GM12878 (cell line): ENCODE measurements around the gene PCDHGA1. TPM values are rescaled to one million over a fixed set of nuclear protein-coding genes. Genes with fewer than 3 reads are reported as not detected.

Experiments used
- ATAC-seq: fragments of 200-7000 bp; cut with Tn5 transposase; 3 replicates; pipeline ENCODE4 v1.9.1; 2020; ENCODE audit warnings: mild to moderate bottlenecking, moderate library complexity
- BruUV-seq: library from RNA; stranded (reverse); fragments of 400-500 nt; replicated peaks from 2 replicates; lab custom pipeline; 2021; lab: Mats Ljungman, UMichigan
- CTCF ChIA-PET: fragments of 300-600 bp; sonication (Branson Sonifier 250); formaldehyde crosslinking; extraction: SDS; loops from one replicate; lab custom pipeline; 2021; ENCODE audit warnings: inconsistent platforms; lab: Yijun Ruan, JAX
- POLR2A ChIA-PET: fragments of 350-600 bp; formaldehyde crosslinking; extraction: SDS; loops from one replicate; lab custom pipeline; 2021; ENCODE audit warnings: inconsistent platforms; lab: Charles Lee
- RAD21 ChIA-PET: fragments of 300-600 bp; sonication (Branson Sonifier 250); formaldehyde crosslinking; loops from one replicate; lab custom pipeline; 2023; ENCODE audit warnings: antibody characterized with exemption; ENCODE audit not compliant: unreplicated experiment; lab: Charles Lee
- SMC1A ChIA-PET: fragments of 300-600 bp; sonication (Branson Sonifier 250); formaldehyde crosslinking; loops from one replicate; lab custom pipeline; 2023; ENCODE audit not compliant: unreplicated experiment, uncharacterized antibody; lab: Charles Lee
- DNase-seq: peaks from one replicate; pipeline ENCODE4 v3.0.0-alpha.2; 2011; ENCODE audit warnings: low read depth, low spot score
- FAIRE-seq: peaks from 3 replicates; lab custom pipeline; 2011; peaks lifted over from hg19 to GRCh38; lab: Jason Lieb, UNC
- H2AFZ ChIP-seq: 2 replicates; pipeline ENCODE4 v1.6.0; 2011; ENCODE audit warnings: low read depth, low read length, control low read depth; ENCODE audit not compliant: control insufficient read depth
- H3K27ac ChIP-seq: 2 replicates; pipeline ENCODE4 v1.5.1; 2011; ENCODE audit warnings: control low read depth; ENCODE audit not compliant: control insufficient read depth, insufficient read depth
- H3K27me3 ChIP-seq, 2 experiments: replicated peaks in 1 of 2; 2 replicates each; pipeline versions ENCODE4 v1.6.0 to v1.6.1; 2011; ENCODE audit warnings: low read length in 1 of 2; ENCODE audit not compliant: control insufficient read depth in 2 of 2, insufficient read depth in 2 of 2
- H3K36me3 ChIP-seq, 2 experiments: 2 replicates each; pipeline ENCODE4 v1.5.1; 2011; ENCODE audit warnings: low read length in 1 of 2; ENCODE audit not compliant: control insufficient read depth in 2 of 2, insufficient read depth in 2 of 2
- H3K4me1 ChIP-seq: 2 replicates; pipeline ENCODE4 v1.6.1; 2011; ENCODE audit warnings: mild to moderate bottlenecking, low read length, moderate library complexity, mixed read lengths; ENCODE audit not compliant: control insufficient read depth, insufficient read depth
- H3K4me2 ChIP-seq: 2 replicates; pipeline ENCODE4 v1.6.0; 2011; ENCODE audit warnings: control low read depth; ENCODE audit not compliant: control insufficient read depth, insufficient read depth
- H3K4me3 ChIP-seq: fragments of 200-600 bp; sonication (generic); 2 replicates; pipeline ENCODE4 v1.5.1; 2016
- H3K79me2 ChIP-seq: 2 replicates; pipeline ENCODE4 v1.6.0; 2011; ENCODE audit warnings: low read length; ENCODE audit not compliant: control insufficient read depth, insufficient read depth
- H3K9ac ChIP-seq: 2 replicates; pipeline ENCODE4 v1.8.0; 2011; ENCODE audit warnings: low read length, control low read depth, mixed read lengths; ENCODE audit not compliant: control insufficient read depth, insufficient read depth
- H3K9me3 ChIP-seq: replicated peaks from 3 replicates; pipeline ENCODE4 v1.5.1; 2011; ENCODE audit warnings: mild to moderate bottlenecking, low read length; ENCODE audit not compliant: control insufficient read depth, insufficient read depth
- H4K20me1 ChIP-seq: 2 replicates; pipeline ENCODE4 v1.6.0; 2011; ENCODE audit not compliant: control insufficient read depth, insufficient read depth
- EGR1 ChIP-seq, 2 experiments: IDR thresholded peaks; 1 replicate in 1 of 2; 2 replicates in 1 of 2; pipeline ENCODE4 v1.6.1; 2011 to 2012; ENCODE audit warnings: low read depth in 2 of 2, low read length in 2 of 2, borderline replicate concordance in 1 of 2, mild to moderate bottlenecking in 1 of 2, moderate library complexity in 1 of 2
- FOXK2 ChIP-seq: fragments of 450-650 bp; IDR thresholded peaks from 2 replicates; pipeline ENCODE4 v1.6.1; 2017; ENCODE audit warnings: mild to moderate bottlenecking, moderate library complexity
- LARP7 ChIP-seq: fragments of 450-650 bp; IDR thresholded peaks from 2 replicates; pipeline ENCODE4 v1.6.1; 2017; ENCODE audit warnings: mild to moderate bottlenecking
- NBN ChIP-seq: fragments of 450-650 bp; IDR thresholded peaks from 2 replicates; pipeline ENCODE4 v1.6.1; 2016
- POLR2A ChIP-seq: IDR thresholded peaks from 2 replicates; pipeline ENCODE4 v1.6.1; 2011; ENCODE audit warnings: low read depth, mild to moderate bottlenecking, low read length
- TBL1XR1 ChIP-seq: IDR thresholded peaks from 2 replicates; pipeline ENCODE4 v1.6.1; 2012; ENCODE audit warnings: low read depth, low read length, improper control_type of control experiment
- WGBS: methylation state at CpG from one replicate; pipeline ENCODE4 v1.1.6; 2016; ENCODE audit warnings: low lambda C conversion rate; ENCODE audit not compliant: insufficient replicate concordance, insufficient coverage; ENCODE audit errors: missing lambda C conversion rate; 5-methylcytosine and 5-hydroxymethylcytosine counted together
- in situ Hi-C: fragments of 300-500 bp; cut with MboI; formaldehyde crosslinking; loops from 9 replicates; pipeline ENCODE4 v1.14.3; 2018; ENCODE audit warnings: mixed read lengths
- intact Hi-C: fragments of 100-400 bp; cut with micrococcal nuclease; formaldehyde crosslinking; loops from one replicate; pipeline ENCODE4 v1.14.2; 2022; ENCODE audit not compliant: unreplicated experiment
- polyA plus RNA-seq, 11 experiments: library from polyadenylated mRNA; depleted of rRNA in 4 of 11; unstranded in 6 of 11; stranded (reverse) in 5 of 11; fragments of >200 nt; fragmentation: Nextera tagmentation in 4 of 11; fragmentation: Illumina TruSeq in 1 of 11; extraction: Ambion mirVana in 4 of 11; extraction: Trizol in 1 of 11; gene quantifications; 1 replicate in 1 of 11; 2 replicates in 10 of 11; pipeline versions ENCODE4 v1.2.1 to v1.2.3, GENCODE V29; 2011 to 2016; ENCODE audit warnings: inconsistent platforms in 2 of 11, missing spikeins in 2 of 11, low read depth in 1 of 11
- total RNA-seq, 4 experiments: library from RNA; depleted of rRNA in 3 of 4; stranded (reverse); fragments of >200 nt in 3 of 4; fragmentation: Illumina TruSeq in 1 of 4; extraction: Trizol in 1 of 4; gene quantifications; 2 replicates each; pipeline versions ENCODE4 v1.2.1 to v1.2.3, GENCODE V29; 2013 to 2021
- TF ChIP-seq, protein P1 (sequence below): IDR thresholded peaks from 2 replicates; pipeline ENCODE4 v1.6.1; 2012; ENCODE audit warnings: improper control_type of control experiment, low read depth, low read length; ENCODE audit not compliant: insufficient replicate concordance
- TF ChIP-seq, protein P2 (sequence below): IDR thresholded peaks from 2 replicates; pipeline ENCODE4 v1.6.1; 2012; ENCODE audit warnings: low read depth, low read length, improper control_type of control experiment

PCDHGA1 gene
- total and polyA plus RNA-seq, 10 of the 15 experiments (the other 5 are each of a cell fraction or from before 2014, with no cell fraction given): 0.02 to 0.51 (median 0.19) TPM; not detected in 3

DNA sequence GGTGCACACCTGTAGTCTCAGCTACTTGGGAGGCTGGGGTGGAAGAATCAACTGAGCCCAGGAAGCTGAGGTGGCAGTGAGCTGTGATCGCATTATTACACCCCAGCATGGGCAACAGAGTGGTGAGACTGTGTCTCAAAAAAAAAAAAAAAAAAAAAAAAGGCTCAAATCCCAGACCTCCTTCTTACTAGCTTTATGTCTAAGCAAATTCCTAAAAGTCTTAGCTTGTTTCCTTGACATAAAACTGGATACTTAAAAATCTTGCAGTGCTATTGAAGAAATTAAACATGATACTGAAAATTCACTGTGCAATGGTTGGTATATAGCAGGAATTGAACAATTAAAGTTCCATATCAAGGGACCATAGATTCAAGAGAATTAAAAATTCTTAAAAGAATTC lies 203.6 kb downstream of the PCDHGA1 start:
- Histone ChIP-seq H3K4me1 (peaks cover 24% of the 10 kb centered on the region), H3K9ac (no peak overlapping the region), H4K20me1 (no peaks in the 10 kb centered on the region), H2AFZ (no peak overlapping the region), H3K36me3 (peaks cover 4 to 24% of the 10 kb centered on the region in 2 experiments), H3K79me2 (no peaks in the 10 kb centered on the region), H3K4me2 (no peak overlapping the region), H3K9me3 (no peaks in the 10 kb centered on the region), H3K27ac (no peak overlapping the region), H3K27me3 (no peaks in the 10 kb centered on the region), H3K4me3 (no peak overlapping the region)
- RAD21 ChIA-PET: interaction anchor here (1.0 to 1.5 kb wide), 3 partner anchors 23 to 58 kb away, joined by 3 to 8 read pairs (median 7); partner anchors contain the start of gene PCDHGC3
- in situ Hi-C loops: no loop called here
- CTCF ChIA-PET: interaction anchor here (1.0 to 3.0 kb wide), 9 partner anchors 10 to 164 kb away, joined by 3 to 9 read pairs (median 5); partner anchors contain the start of genes PCDHGA12, PCDHGB3 and PCDHGC3
- SMC1A ChIA-PET: interaction anchor here (0.9 to 1.6 kb wide), 4 partner anchors 12 to 113 kb away, joined by 3 to 7 read pairs (median 4); partner anchors contain the start of gene PCDHGA11
- FAIRE-seq (no peak), ATAC-seq (no peak), DNase-seq (no peak)
- WGBS: no CpG with 5 or more reads among the region's 1 CpG
- POLR2A ChIA-PET: interaction anchor here (0.6 to 1.2 kb wide), 3 partner anchors 12 to 45 kb away, joined by 3 to 5 read pairs (median 5); partner anchors contain the start of gene PCDHGC5
- intact Hi-C loops: no loop called here
- TF ChIP-seq FOXK2 (no peak), LARP7 (no peak), NBN (no peak), POLR2A (no peak), EGR1 (IDR thresholded peaks at IDR 0.05; ENCODE audit: borderline replicate concordance in 1 of 2, low read depth in 2 of 2, low read length in 2 of 2) (no peak), TBL1XR1 (no peak)
- TF ChIP-seq, protein P1, sequence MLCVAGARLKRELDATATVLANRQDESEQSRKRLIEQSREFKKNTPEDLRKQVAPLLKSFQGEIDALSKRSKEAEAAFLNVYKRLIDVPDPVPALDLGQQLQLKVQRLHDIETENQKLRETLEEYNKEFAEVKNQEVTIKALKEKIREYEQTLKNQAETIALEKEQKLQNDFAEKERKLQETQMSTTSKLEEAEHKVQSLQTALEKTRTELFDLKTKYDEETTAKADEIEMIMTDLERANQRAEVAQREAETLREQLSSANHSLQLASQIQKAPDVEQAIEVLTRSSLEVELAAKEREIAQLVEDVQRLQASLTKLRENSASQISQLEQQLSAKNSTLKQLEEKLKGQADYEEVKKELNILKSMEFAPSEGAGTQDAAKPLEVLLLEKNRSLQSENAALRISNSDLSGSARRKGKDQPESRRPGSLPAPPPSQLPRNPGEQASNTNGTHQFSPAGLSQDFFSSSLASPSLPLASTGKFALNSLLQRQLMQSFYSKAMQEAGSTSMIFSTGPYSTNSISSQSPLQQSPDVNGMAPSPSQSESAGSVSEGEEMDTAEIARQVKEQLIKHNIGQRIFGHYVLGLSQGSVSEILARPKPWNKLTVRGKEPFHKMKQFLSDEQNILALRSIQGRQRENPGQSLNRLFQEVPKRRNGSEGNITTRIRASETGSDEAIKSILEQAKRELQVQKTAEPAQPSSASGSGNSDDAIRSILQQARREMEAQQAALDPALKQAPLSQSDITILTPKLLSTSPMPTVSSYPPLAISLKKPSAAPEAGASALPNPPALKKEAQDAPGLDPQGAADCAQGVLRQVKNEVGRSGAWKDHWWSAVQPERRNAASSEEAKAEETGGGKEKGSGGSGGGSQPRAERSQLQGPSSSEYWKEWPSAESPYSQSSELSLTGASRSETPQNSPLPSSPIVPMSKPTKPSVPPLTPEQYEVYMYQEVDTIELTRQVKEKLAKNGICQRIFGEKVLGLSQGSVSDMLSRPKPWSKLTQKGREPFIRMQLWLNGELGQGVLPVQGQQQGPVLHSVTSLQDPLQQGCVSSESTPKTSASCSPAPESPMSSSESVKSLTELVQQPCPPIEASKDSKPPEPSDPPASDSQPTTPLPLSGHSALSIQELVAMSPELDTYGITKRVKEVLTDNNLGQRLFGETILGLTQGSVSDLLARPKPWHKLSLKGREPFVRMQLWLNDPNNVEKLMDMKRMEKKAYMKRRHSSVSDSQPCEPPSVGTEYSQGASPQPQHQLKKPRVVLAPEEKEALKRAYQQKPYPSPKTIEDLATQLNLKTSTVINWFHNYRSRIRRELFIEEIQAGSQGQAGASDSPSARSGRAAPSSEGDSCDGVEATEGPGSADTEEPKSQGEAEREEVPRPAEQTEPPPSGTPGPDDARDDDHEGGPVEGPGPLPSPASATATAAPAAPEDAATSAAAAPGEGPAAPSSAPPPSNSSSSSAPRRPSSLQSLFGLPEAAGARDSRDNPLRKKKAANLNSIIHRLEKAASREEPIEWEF: no peak
- TF ChIP-seq, protein P2, sequence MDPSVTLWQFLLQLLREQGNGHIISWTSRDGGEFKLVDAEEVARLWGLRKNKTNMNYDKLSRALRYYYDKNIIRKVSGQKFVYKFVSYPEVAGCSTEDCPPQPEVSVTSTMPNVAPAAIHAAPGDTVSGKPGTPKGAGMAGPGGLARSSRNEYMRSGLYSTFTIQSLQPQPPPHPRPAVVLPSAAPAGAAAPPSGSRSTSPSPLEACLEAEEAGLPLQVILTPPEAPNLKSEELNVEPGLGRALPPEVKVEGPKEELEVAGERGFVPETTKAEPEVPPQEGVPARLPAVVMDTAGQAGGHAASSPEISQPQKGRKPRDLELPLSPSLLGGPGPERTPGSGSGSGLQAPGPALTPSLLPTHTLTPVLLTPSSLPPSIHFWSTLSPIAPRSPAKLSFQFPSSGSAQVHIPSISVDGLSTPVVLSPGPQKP: no peak
- no TSS peak for BruUV-seq
